ENCODE measurements around the gene NID1.

DNA sequence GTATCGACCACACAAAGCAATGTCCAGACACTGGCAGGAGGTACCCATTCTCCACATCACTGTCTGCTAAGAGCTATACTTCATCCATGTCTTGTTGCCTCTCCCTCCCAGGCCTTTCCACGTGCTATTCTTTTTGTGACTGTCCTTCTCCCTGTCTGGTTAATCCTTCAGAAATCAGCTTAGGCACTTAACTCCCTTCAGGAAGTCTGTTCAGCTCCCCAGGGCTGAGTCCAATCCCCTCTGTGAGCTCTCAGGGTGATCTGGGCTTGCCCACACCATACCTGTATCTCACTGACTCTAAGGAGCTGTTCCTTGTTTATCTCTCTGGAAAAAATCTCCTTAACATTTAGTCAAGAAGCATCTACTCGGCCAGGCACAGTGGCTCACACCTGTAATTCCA lies 69.4 kb downstream of the NID1 start:
- TF ChIP-seq CTCF (IDR thresholded peaks at IDR 0.05), result no peak
- no peak for TF ChIP-seq EP300 (IDR thresholded peaks at IDR 0.05)
- no peak for TF ChIP-seq POLR2AphosphoS5 (IDR thresholded peaks at IDR 0.05)
- no peak for TF ChIP-seq POLR2A (IDR thresholded peaks at IDR 0.05)

Measured in upper lobe of left lung (tissue), 4 donors.